Dedifferentiated amniotic fluid mesenchymal stem cell (primary cell): ENCODE results near the gene EEF1E1.

Experiments
- DNase-seq: peaks from one replicate; pipeline ENCODE4 v3.0.0-alpha.2; 2016; ENCODE audit errors: extremely low spot score

Gene EEF1E1

GRCh38 chr6:8102122-8102958 is at the start of gene EEF1E1:
Gene EEF1E1, minus strand, starts transcription at chr6:8102548. Its CDS starts 27 bp downstream, at chr6:8102521.
- DNase-seq: peak; percentile 95

- DNase-seq: no peak
These were observed 47.0 kb upstream of the EEF1E1 start for GRCh38 chr6:8149350-8149749.

DNA sequence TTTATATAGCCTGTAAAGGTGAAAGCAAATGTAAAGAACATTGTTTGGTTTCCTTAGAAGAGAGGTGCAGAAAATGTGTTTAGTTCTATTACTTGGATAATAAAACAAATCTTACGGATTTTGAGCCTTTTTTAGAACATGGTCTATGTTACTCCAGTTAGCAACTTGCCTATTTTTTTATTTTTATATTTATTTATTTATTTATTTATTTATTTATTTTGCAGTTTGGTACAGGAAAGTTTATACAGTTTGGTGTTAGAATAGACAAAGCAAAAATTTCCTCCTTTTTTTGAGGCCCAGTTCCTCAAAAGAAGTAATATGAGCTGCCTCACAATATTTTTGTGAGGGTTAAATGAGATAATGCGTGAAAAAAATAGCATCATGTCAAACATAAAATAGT is 41.6 kb upstream of the EEF1E1 start:
- no peak for DNase-seq

DNA sequence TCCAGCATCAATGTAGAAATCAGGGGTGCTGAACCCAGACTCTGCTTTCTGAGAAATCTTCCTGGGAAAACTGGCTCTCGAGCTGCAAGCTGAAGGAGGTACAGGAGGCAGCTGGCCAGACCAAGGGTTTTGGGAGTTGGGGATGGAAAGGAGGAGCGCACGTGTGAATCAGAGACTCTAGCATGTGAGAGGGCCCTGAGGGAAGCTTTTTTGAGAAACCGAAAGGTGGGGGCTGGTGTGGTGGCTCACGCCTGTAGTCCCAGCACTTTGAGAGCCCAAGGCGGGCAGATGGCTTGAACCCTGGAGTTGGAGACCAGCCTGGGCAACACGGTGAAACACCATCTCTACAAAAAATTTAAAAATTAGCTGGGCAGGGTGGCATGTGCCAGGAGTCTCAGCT is 37.1 kb upstream of the EEF1E1 start:
- DNase-seq: no peak

GRCh38 chr6:8137529-8137939 is 35.2 kb upstream of the EEF1E1 start:
- no peak for DNase-seq

GRCh38 chr6:8135276-8135675 is 32.9 kb upstream of the EEF1E1 start:
- DNase-seq: no peak

- DNase-seq: no peak
These were observed 29.8 kb upstream of the EEF1E1 start for GRCh38 chr6:8132130-8132529.

- peak; percentile 74 for DNase-seq
These were observed 29.0 kb upstream of the EEF1E1 start for GRCh38 chr6:8131265-8131897.

DNA sequence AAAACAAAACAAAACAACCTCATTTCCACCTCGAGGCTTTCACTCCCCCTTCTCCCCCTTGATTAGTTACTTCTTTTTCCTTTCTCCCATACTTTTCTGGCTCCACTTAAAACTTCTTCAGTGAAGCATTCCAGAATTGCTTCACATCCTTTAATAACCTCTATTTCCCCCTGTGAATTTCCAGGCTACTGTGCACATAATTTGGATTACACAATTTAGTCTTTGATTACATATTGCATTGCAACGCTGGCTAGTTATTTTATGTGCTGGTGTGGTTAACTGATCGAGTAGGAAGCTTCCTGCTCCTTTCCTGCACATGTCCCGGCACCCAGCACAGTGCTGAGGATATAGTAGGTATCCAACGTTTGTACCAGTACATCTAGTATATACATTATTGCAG is 28.1 kb upstream of the EEF1E1 start:
- DNase-seq: no peak

DNA sequence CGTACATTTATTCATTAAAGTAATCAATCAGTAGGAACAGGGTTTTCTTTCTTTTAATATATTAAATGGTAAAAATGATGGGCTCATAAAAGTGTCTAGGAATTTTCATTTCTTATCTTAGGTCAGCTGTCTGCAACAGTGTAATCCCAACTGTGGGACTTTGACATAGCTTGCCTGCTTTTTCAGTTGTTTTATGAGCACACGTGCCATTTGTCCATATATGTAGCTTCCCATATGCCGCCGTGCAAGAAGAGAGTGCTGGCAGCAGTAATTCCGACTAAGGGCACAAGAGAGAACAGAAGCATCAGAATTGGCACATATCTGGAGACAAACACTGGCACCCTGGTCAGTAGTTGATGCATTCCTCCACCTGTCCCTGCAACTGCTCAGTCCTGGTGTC is 20.9 kb upstream of the EEF1E1 start:
- no peak for DNase-seq

DNA sequence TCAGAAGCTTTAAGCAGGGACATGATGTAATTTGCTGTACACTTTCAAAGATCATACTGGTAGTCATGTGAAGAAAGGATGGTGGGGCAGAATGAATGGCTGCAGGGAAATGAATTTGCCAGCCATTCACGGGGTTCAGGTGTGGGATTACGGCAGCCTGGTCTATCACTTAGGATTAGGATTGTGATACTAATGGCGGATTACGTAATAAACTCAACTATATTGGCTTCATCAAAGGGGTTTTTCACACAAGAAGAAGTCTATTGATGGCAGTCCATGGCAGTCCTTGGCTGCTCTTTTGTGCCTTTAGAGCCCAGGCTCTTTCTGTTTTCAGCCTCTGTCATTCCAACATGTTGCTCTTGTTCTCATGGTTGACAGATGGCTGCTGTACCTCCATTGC is 12.6 kb upstream of the EEF1E1 start:
- DNase-seq: no peak

GRCh38 chr6:8113131-8113654 is 10.8 kb upstream of the EEF1E1 start:
- peak; percentile 53 for DNase-seq

GRCh38 chr6:8110725-8111124 is 8.4 kb upstream of the EEF1E1 start:
- DNase-seq: no peak

DNA sequence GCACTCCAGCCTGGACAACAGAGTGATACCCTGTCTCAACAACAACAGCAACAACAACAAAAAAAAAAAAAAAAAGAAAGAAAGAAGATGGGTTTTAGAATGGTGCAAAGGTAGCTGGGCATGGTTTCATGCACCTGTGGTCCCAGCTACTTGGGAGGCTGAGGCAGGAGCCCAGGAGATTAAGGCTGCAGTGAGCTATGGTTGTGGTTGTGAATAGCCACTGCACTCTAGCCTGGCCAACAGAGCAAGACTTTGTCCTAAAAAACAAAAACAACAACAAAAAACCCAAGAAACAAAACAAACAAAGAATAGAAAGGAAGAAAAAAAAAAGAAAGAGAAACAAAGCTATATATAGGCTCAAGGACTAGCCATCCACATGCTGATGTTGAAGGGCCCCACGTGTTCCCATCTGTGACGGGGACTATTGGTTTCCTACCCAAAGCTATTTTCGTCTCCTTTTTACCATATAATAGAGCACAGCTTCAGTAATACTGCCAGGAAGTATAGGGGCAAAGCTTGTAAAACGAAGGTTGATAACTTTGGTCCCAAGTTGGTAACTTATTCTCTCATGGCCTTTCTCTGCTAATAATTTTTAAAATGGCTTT is 7.9 kb upstream of the EEF1E1 start:
- DNase-seq: no peak

DNA sequence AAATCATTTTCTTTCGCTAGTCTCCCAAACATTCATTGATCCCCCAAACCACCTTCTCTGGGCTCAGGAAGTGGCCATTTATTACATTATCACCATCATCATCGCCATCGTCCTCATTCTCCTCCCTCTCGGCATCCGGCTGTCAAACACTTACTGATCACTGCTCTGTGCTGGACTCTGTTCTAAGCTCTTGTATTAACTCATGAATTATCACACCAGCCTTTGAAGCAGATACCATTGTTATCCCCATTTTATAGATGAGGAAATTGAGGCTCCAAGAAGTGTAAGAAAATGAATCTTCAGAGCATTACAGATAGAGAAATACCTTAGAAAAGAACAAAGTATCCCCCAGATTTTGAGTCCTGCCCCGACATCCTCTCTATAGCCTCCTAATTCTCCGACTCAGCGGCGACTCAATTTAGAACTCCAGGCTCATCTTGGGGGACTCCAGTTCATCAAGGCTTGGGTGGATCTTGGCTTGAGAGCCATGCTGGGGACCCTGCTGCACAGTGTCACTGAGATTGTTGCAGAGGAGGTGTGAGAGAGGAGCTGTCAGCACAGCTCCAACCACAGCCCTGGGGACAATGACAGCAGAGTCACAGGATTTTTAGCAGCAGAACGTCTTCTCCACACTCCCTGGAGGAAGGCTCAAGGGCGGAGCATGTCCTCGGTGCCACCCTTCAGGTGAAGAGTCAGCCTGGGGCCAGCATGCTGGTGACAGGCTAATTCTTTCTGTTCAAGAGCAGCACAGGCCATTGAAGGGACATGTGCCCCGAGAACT is 6.6 kb upstream of the EEF1E1 start:
- DNase-seq: no peak

DNA sequence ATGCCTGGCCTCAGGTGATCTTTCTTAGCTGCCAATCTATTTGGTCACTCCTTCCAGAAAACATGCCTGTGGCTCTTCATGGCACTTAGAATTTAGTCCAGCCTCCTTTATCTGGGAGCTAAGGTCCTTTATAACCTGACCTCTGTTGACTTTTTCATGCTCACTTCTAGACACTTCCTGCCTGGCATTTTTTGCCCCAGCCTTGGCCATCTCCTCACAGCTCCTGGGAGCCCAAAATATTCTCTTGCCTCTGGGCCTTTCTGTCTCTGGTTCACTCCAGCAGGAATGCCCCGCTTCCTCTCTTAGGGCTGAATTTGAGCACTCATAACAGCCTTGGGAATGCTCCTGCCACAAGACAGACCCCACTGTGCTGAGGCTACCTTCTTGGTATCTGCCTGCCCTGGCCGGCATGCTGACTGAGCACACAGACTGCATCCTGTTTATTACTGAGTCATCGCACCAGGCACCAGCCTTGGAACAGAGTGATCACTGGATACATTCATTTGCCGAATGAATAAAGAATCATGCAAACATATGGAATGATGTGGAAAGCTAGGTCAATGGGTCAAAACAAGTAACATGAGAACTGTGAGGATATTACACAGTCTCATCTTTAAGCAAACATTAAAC is 5.8 kb upstream of the EEF1E1 start:
- DNase-seq: peak; percentile 78

- DNase-seq: no peak
These were observed 3.4 kb upstream of the EEF1E1 start for GRCh38 chr6:8105791-8106190.

DNA sequence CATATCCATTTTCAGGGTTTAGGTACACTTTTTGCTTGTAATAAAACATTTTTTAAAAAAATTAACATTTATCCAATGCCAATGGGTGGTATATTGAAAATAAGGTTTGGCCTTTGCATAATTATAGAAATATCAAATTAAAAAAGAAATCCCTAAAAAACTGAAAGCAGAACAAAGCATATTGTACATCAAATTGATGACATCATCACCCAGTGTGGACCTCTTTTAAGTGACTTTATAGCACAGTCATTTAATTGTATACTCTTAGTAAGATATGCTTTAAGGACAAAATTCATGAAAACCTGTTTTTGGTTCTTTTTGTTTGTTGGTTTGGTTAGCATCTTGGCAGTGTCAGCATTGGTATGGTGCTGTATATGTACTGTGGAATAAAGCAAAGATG is 1.4 kb upstream of the EEF1E1 start:
- DNase-seq: no peak

DNA sequence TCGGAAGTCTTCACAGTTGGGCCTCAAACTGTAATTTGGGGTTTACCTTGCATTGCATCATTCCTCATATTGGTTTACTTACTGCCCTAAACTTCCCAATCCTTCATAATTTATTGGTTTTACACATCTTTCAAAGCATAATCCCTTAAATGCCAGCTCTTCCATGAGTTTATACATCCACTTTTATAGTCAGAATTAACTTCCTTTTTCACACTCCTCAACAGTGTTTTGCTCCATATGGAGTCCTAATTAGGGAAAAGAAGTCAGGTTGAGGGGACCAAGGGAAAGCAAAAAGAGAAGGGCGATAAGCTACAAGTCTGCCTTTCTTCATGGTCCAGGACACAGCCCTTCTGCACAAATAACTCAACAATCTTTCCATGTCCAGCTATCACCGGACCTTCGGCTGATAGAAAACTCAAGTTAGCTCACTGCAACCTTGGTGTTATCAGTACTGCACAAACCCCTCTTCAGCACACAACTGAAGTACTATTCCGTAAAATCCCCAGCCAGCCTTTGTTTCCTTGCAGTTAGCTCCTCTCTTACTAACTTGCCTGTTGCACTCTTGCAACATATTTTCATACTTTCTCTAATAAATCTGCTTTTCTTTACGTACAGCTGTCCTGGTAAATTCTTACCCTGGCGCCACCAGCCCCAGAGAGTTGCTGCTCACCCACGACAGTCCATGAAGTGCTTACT is 2.0 kb downstream of the EEF1E1 start:
- no peak for DNase-seq

DNA sequence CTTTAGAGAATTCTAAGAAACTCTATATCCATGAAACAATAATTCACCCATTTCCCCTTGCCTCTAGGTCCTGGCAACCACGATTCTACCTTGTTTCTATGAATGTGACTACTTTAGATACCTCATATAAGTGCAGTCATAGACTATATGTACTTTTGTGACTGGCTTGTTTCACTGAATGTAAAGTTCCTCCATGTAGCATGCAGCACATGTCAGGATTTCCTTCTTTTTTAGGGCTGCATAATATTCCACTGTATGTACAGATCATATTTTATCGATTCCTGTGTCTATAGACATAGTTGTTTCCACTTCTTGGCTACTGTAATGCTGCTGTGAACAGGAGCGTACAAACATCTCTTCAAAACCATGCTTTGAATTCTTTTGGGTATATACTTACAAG is 11.7 kb downstream of the EEF1E1 start:
- no peak for DNase-seq

DNA sequence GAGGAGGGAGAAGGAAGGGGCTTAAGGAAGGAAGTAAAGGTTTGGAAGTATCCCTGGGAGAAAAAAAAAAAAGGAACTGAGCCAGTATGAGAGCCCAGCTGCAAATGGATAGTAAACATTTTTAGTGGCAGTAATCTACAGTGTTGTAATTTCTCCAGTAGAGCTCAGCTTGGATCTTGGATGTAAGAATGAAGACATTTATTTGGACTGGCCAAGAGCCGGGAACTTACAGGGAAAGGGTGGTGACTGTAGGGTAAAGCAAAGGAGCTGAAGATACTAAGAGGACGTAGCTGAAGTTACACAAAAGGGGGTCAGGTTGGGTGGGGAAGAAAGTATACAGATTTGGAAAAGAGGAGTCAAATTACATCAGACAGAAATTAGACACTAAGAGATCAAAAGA is 13.5 kb downstream of the EEF1E1 start:
- DNase-seq: no peak
